MM.1S (cell line): ENCODE results near the gene ZSCAN26.

ENCODE experiments used
- DNase-seq: peaks from one replicate; pipeline ENCODE4 v3.0.0-alpha.2; 2015
- H2AFZ ChIP-seq: fragments of 300-600 bp; sonication (generic); 2 replicates; pipeline ENCODE4 v1.6.0; 2016; ENCODE audit warnings: antibody characterized with exemption, low read length
- H3F3A ChIP-seq: fragments of 300-600 bp; sonication (generic); 2 replicates; pipeline ENCODE4 v1.6.1; 2016; ENCODE audit warnings: mild to moderate bottlenecking, antibody characterized with exemption, low read length, moderate library complexity, mixed read lengths; ENCODE audit not compliant: insufficient read depth
- H3K27ac ChIP-seq: fragments of 300-600 bp; sonication (generic); 2 replicates; pipeline ENCODE4 v1.5.1; 2016; ENCODE audit warnings: mild to moderate bottlenecking, low read length
- H3K27me3 ChIP-seq: fragments of 300-600 bp; sonication (generic); replicated peaks from 2 replicates; pipeline ENCODE4 v1.6.0; 2016; ENCODE audit warnings: low read length; ENCODE audit not compliant: insufficient read depth
- H3K36me3 ChIP-seq: fragments of 300-600 bp; sonication (generic); replicated peaks from 2 replicates; pipeline ENCODE4 v1.6.1; 2016; ENCODE audit warnings: mild to moderate bottlenecking, low read length, mixed read lengths; ENCODE audit not compliant: insufficient read depth
- H3K4me1 ChIP-seq: fragments of 300-600 bp; sonication (generic); 2 replicates; pipeline ENCODE4 v1.6.1; 2016; ENCODE audit warnings: low read length, mixed read lengths
- H3K4me2 ChIP-seq: fragments of 300-600 bp; sonication (generic); 2 replicates; pipeline ENCODE4 v1.6.0; 2016; ENCODE audit warnings: low read depth, low read length
- H3K4me3 ChIP-seq: fragments of 300-600 bp; sonication (generic); 2 replicates; pipeline ENCODE4 v1.5.1; 2016; ENCODE audit warnings: low read length, mixed read lengths
- H3K79me2 ChIP-seq: fragments of 300-600 bp; sonication (generic); 2 replicates; pipeline ENCODE4 v1.6.1; 2016; ENCODE audit warnings: mixed run types, low read length, mixed read lengths
- H3K9ac ChIP-seq: fragments of 300-600 bp; sonication (generic); 2 replicates; pipeline ENCODE4 v1.6.1; 2016; ENCODE audit warnings: low read length, mixed read lengths
- H3K9me2 ChIP-seq: fragments of 300-600 bp; sonication (generic); replicated peaks from 2 replicates; pipeline ENCODE4 v1.6.1; 2016; ENCODE audit warnings: mild to moderate bottlenecking, low read length, mixed read lengths; ENCODE audit not compliant: insufficient read depth
- H3K9me3 ChIP-seq: fragments of 300-600 bp; sonication (generic); replicated peaks from 2 replicates; pipeline ENCODE4 v1.6.1; 2016; ENCODE audit warnings: mild to moderate bottlenecking, low read length, mixed read lengths; ENCODE audit not compliant: insufficient read depth
- H4K20me1 ChIP-seq: fragments of 300-600 bp; sonication (generic); 2 replicates; pipeline ENCODE4 v1.6.1; 2016; ENCODE audit warnings: mild to moderate bottlenecking, low read length, moderate library complexity, mixed read lengths; ENCODE audit not compliant: insufficient read depth
- CTCF ChIP-seq: fragments of 300-600 bp; sonication (generic); IDR thresholded peaks from 2 replicates; pipeline ENCODE4 v1.5.1; 2016; ENCODE audit warnings: antibody characterized with exemption, low read length, mixed read lengths
- EZH2 ChIP-seq: fragments of 300-600 bp; sonication (generic); optimal IDR thresholded peaks from 2 replicates; pipeline ENCODE3; 2017; ENCODE audit warnings: low read depth, mild to moderate bottlenecking, antibody characterized with exemption, low read length, mixed read lengths
- EZH2phosphoT487 ChIP-seq: fragments of 300-600 bp; sonication (generic); IDR thresholded peaks from 2 replicates; pipeline ENCODE4 v1.6.1; 2018; ENCODE audit warnings: antibody characterized with exemption, low read length

The ZSCAN26 gene

GRCh38 chr6:28264834-28265401 lies 2.0 kb upstream of the ZSCAN26 start:
- Histone ChIP-seq H3K36me3 (no peaks in the 10 kb centered on the region), H3K4me1 (0 out of 2 replicates have a peak, but pooled peaks cover 5% of the 10 kb centered on the region), H2AFZ (no peak overlapping the region), H3K4me3 (no peak overlapping the region), H3K27ac (no peak overlapping the region), H3F3A (no peaks in the 10 kb centered on the region), H3K9ac (no peak overlapping the region), H3K79me2 (no peaks in the 10 kb centered on the region), H3K27me3 (no peaks in the 10 kb centered on the region), H3K9me3 (no peaks in the 10 kb centered on the region), H3K9me2 (no peaks in the 10 kb centered on the region), H4K20me1 (no peaks in the 10 kb centered on the region), H3K4me2 (no peak overlapping the region)
- DNase-seq = no peak
- TF ChIP-seq CTCF = no peak
- no peak for TF ChIP-seq EZH2
- TF ChIP-seq EZH2phosphoT487 = no peak

GRCh38 chr6:28266563-28266961 lies 381 bp upstream of the ZSCAN26 start:
- DNase-seq = no peak
- H3K27me3 ChIP-seq = no peaks in the 10 kb centered on the region
- no peak for TF ChIP-seq CTCF
- peak overlapping the region; percentile 91 for H2AFZ ChIP-seq
- no peaks in the 10 kb centered on the region for H3K79me2 ChIP-seq
- H3K4me3 ChIP-seq = peak overlapping the region; percentile 74
- H3K9ac ChIP-seq = peak overlapping the region; percentile 61; the same call in 1 of the 2 replicates
- H3K4me2 ChIP-seq = peak overlapping the region; percentile 80
- H4K20me1 ChIP-seq = no peaks in the 10 kb centered on the region
- H3K9me3 ChIP-seq = no peaks in the 10 kb centered on the region
- H3F3A ChIP-seq = no peaks in the 10 kb centered on the region
- no peaks in the 10 kb centered on the region for H3K9me2 ChIP-seq
- H3K27ac ChIP-seq = peak overlapping the region; percentile 63; the same call in 1 of the 2 replicates
- H3K4me1 ChIP-seq = 0 out of 2 replicates have a peak, but pooled peaks cover 5% of the 10 kb centered on the region
- 0 out of 2 replicates have a peak, but pooled peaks cover 2% of the 10 kb centered on the region for H3K36me3 ChIP-seq

- no peaks in the 10 kb centered on the region for H3K27me3 ChIP-seq
- no peaks in the 10 kb centered on the region for H3K79me2 ChIP-seq
- no peaks in the 10 kb centered on the region for H3F3A ChIP-seq
- peak overlapping the region; percentile 74 for H3K4me3 ChIP-seq
- no peaks in the 10 kb centered on the region for H4K20me1 ChIP-seq
- H3K4me1 ChIP-seq = 0 out of 2 replicates have a peak, but pooled peaks cover 5% of the 10 kb centered on the region
- no peaks in the 10 kb centered on the region for H3K9me2 ChIP-seq
- no peak overlapping the region for H3K27ac ChIP-seq
- DNase-seq = no peak
- H3K9ac ChIP-seq = peak overlapping the region; percentile 61; the same call in 1 of the 2 replicates
- peak overlapping the region; percentile 80 for H3K4me2 ChIP-seq
- no peaks in the 10 kb centered on the region for H3K9me3 ChIP-seq
- TF ChIP-seq EZH2 = no peak
- no peak for TF ChIP-seq EZH2phosphoT487
- TF ChIP-seq CTCF = no peak
- peak overlapping the region; percentile 91 for H2AFZ ChIP-seq
- H3K36me3 ChIP-seq = 0 out of 2 replicates have a peak, but pooled peaks cover 4% of the 10 kb centered on the region
These were observed 734 bp downstream of the ZSCAN26 start for GRCh38 chr6:28267695-28268059.
